GM12878 (cell line): Measurements from ENCODE around the gene SERPINI2. TPM values are rescaled to one million over a fixed set of nuclear protein-coding genes. Genes with fewer than 3 reads are reported as not detected.

Source experiments
- ATAC-seq: fragments of 200-7000 bp; cut with Tn5 transposase; 3 replicates; pipeline ENCODE4 v1.9.1; 2020; ENCODE audit warnings: mild to moderate bottlenecking, moderate library complexity
- BruUV-seq: library from RNA; stranded (reverse); fragments of 400-500 nt; replicated peaks from 2 replicates; lab custom pipeline; 2021; lab: Mats Ljungman, UMichigan
- CTCF ChIA-PET: fragments of 300-600 bp; sonication (Branson Sonifier 250); formaldehyde crosslinking; extraction: SDS; loops from one replicate; lab custom pipeline; 2021; ENCODE audit warnings: inconsistent platforms; lab: Yijun Ruan, JAX
- POLR2A ChIA-PET: fragments of 350-600 bp; formaldehyde crosslinking; extraction: SDS; loops from one replicate; lab custom pipeline; 2021; ENCODE audit warnings: inconsistent platforms; lab: Charles Lee
- RAD21 ChIA-PET: fragments of 300-600 bp; sonication (Branson Sonifier 250); formaldehyde crosslinking; loops from one replicate; lab custom pipeline; 2023; ENCODE audit warnings: antibody characterized with exemption; ENCODE audit not compliant: unreplicated experiment; lab: Charles Lee
- SMC1A ChIA-PET: fragments of 300-600 bp; sonication (Branson Sonifier 250); formaldehyde crosslinking; loops from one replicate; lab custom pipeline; 2023; ENCODE audit not compliant: unreplicated experiment, uncharacterized antibody; lab: Charles Lee
- DNase-seq: peaks from one replicate; pipeline ENCODE4 v3.0.0-alpha.2; 2011; ENCODE audit warnings: low read depth, low spot score
- FAIRE-seq: peaks from 3 replicates; lab custom pipeline; 2011; peaks lifted over from hg19 to GRCh38; lab: Jason Lieb, UNC
- H2AFZ ChIP-seq: 2 replicates; pipeline ENCODE4 v1.6.0; 2011; ENCODE audit warnings: low read depth, low read length, control low read depth; ENCODE audit not compliant: control insufficient read depth
- H3K27ac ChIP-seq: 2 replicates; pipeline ENCODE4 v1.5.1; 2011; ENCODE audit warnings: control low read depth; ENCODE audit not compliant: control insufficient read depth, insufficient read depth
- H3K27me3 ChIP-seq, 2 experiments: replicated peaks in 1 of 2; 2 replicates each; pipeline versions ENCODE4 v1.6.0 to v1.6.1; 2011; ENCODE audit warnings: low read length in 1 of 2; ENCODE audit not compliant: control insufficient read depth in 2 of 2, insufficient read depth in 2 of 2
- H3K36me3 ChIP-seq, 2 experiments: 2 replicates each; pipeline ENCODE4 v1.5.1; 2011; ENCODE audit warnings: low read length in 1 of 2; ENCODE audit not compliant: control insufficient read depth in 2 of 2, insufficient read depth in 2 of 2
- H3K4me1 ChIP-seq: 2 replicates; pipeline ENCODE4 v1.6.1; 2011; ENCODE audit warnings: mild to moderate bottlenecking, low read length, moderate library complexity, mixed read lengths; ENCODE audit not compliant: control insufficient read depth, insufficient read depth
- H3K4me2 ChIP-seq: 2 replicates; pipeline ENCODE4 v1.6.0; 2011; ENCODE audit warnings: control low read depth; ENCODE audit not compliant: control insufficient read depth, insufficient read depth
- H3K4me3 ChIP-seq: fragments of 200-600 bp; sonication (generic); 2 replicates; pipeline ENCODE4 v1.5.1; 2016
- H3K79me2 ChIP-seq: 2 replicates; pipeline ENCODE4 v1.6.0; 2011; ENCODE audit warnings: low read length; ENCODE audit not compliant: control insufficient read depth, insufficient read depth
- H3K9ac ChIP-seq: 2 replicates; pipeline ENCODE4 v1.8.0; 2011; ENCODE audit warnings: low read length, control low read depth, mixed read lengths; ENCODE audit not compliant: control insufficient read depth, insufficient read depth
- H3K9me3 ChIP-seq: replicated peaks from 3 replicates; pipeline ENCODE4 v1.5.1; 2011; ENCODE audit warnings: mild to moderate bottlenecking, low read length; ENCODE audit not compliant: control insufficient read depth, insufficient read depth
- H4K20me1 ChIP-seq: 2 replicates; pipeline ENCODE4 v1.6.0; 2011; ENCODE audit not compliant: control insufficient read depth, insufficient read depth
- CHD2 ChIP-seq: IDR thresholded peaks from 2 replicates; pipeline ENCODE4 v1.6.1; 2011; ENCODE audit warnings: low read depth, low read length, improper control_type of control experiment, borderline replicate concordance
- FOS ChIP-seq: IDR thresholded peaks from 3 replicates; pipeline ENCODE4 v1.6.1; 2011; ENCODE audit warnings: borderline replicate concordance; ENCODE audit not compliant: insufficient read length; ENCODE audit errors: extremely low read depth
- NFIC ChIP-seq: IDR thresholded peaks from 2 replicates; pipeline ENCODE4 v1.6.1; 2012; ENCODE audit warnings: low read depth, mild to moderate bottlenecking, inconsistent platforms, low read length, moderate library complexity
- POLR2A ChIP-seq: IDR thresholded peaks from 2 replicates; pipeline ENCODE4 v1.6.1; 2011; ENCODE audit warnings: low read depth, mild to moderate bottlenecking, low read length
- SMC3 ChIP-seq: IDR thresholded peaks from 2 replicates; pipeline ENCODE4 v1.6.1; 2011; ENCODE audit warnings: low read length, improper control_type of control experiment, borderline replicate concordance
- in situ Hi-C: fragments of 300-500 bp; cut with MboI; formaldehyde crosslinking; loops from 9 replicates; pipeline ENCODE4 v1.14.3; 2018; ENCODE audit warnings: mixed read lengths
- intact Hi-C: fragments of 100-400 bp; cut with micrococcal nuclease; formaldehyde crosslinking; loops from one replicate; pipeline ENCODE4 v1.14.2; 2022; ENCODE audit not compliant: unreplicated experiment
- polyA plus RNA-seq, 11 experiments: library from polyadenylated mRNA; depleted of rRNA in 4 of 11; unstranded in 6 of 11; stranded (reverse) in 5 of 11; fragments of >200 nt; fragmentation: Nextera tagmentation in 4 of 11; fragmentation: Illumina TruSeq in 1 of 11; extraction: Ambion mirVana in 4 of 11; extraction: Trizol in 1 of 11; gene quantifications; 1 replicate in 1 of 11; 2 replicates in 10 of 11; pipeline versions ENCODE4 v1.2.1 to v1.2.3, GENCODE V29; 2011 to 2016; ENCODE audit warnings: inconsistent platforms in 2 of 11, missing spikeins in 2 of 11, low read depth in 1 of 11
- total RNA-seq, 4 experiments: library from RNA; depleted of rRNA in 3 of 4; stranded (reverse); fragments of >200 nt in 3 of 4; fragmentation: Illumina TruSeq in 1 of 4; extraction: Trizol in 1 of 4; gene quantifications; 2 replicates each; pipeline versions ENCODE4 v1.2.1 to v1.2.3, GENCODE V29; 2013 to 2021
- TF ChIP-seq, protein P1 (sequence below): fragments of 450-650 bp; formaldehyde crosslinking; IDR thresholded peaks from 2 replicates; pipeline ENCODE4 v1.4.0; 2022; ENCODE audit warnings: mild to moderate bottlenecking, moderate library complexity
- TF ChIP-seq, protein P2 (sequence below): fragments of 450-650 bp; formaldehyde crosslinking; IDR thresholded peaks from 2 replicates; pipeline ENCODE4 v1.5.0; 2022; ENCODE audit warnings: mild to moderate bottlenecking, missing genetic modification characterization
- TF ChIP-seq, protein P3 (sequence below): IDR thresholded peaks from 2 replicates; pipeline ENCODE4 v1.6.1; 2011; ENCODE audit warnings: borderline replicate concordance, low read depth, mild to moderate bottlenecking, moderate library complexity, mixed read lengths, low read length; ENCODE audit not compliant: insufficient read depth; ENCODE audit errors: extremely low read length
- TF ChIP-seq, protein P4 (sequence below): fragments of 450-650 bp; IDR thresholded peaks from 2 replicates; pipeline ENCODE4 v1.6.1; 2014; ENCODE audit warnings: mild to moderate bottlenecking
- TF ChIP-seq, protein P5 (sequence below): fragments of 450-650 bp; IDR thresholded peaks from 2 replicates; pipeline ENCODE4 v1.6.1; 2018; ENCODE audit warnings: borderline replicate concordance, mild to moderate bottlenecking; ENCODE audit not compliant: partially characterized antibody

SERPINI2 gene
- total and polyA plus RNA-seq, 10 of the 15 experiments (the other 5 are each of a cell fraction or from before 2014, with no cell fraction given), result 0.33 TPM; not detected in 9

DNA sequence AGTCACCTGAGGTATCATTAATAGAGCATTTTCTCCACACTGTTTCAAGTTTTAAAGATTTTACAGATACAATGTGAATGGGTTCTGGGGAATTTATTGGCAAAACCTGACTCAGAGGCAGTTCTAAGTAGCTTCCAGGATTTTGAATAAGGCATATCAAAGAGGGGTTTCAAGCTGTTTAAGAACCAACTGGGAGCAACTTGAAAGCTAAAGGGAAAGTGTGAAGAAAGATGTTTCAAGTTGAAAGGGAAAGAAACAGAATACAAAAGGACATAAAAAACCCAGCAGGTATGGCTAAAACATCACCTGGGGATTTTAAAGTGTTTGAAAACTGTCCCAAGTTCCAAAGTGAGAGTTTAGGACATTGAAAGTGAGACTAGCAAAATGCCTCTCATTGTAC, 17.8 kb upstream of the SERPINI2 start:
- ChIA-PET CTCF (interaction anchor here (1.1 kb wide), 1 partner anchor 244 kb away, joined by 3 read pairs; the partner anchor contains the start of gene SERPINI1), RAD21 (no interaction called here), SMC1A (interaction anchor here (0.6 kb wide), 1 partner anchor 343 kb away, joined by 3 read pairs; no protein-coding TSS in a partner anchor), POLR2A (no interaction called here)
- Histone ChIP-seq H3K4me2 (no peak overlapping the region), H3K9me3 (no peaks in the 10 kb centered on the region), H3K36me3 (no peaks in the 10 kb centered on the region), H2AFZ (no peak overlapping the region), H3K79me2 (no peaks in the 10 kb centered on the region), H3K4me1 (no peaks in the 10 kb centered on the region), H3K4me3 (no peak overlapping the region), H3K9ac (no peak overlapping the region), H4K20me1 (no peaks in the 10 kb centered on the region), H3K27me3 (no peaks in the 10 kb centered on the region; a peak in 1 of 4 replicates), H3K27ac (no peak overlapping the region)
- BruUV-seq, result no TSS peak
- in situ Hi-C loops, result no loop called here
- intact Hi-C loops, result no loop called here
- no peak for DNase-seq
- ATAC-seq, result no peak
- no peak for FAIRE-seq
- no peak for TF ChIP-seq POLR2A
- TF ChIP-seq, protein P1, sequence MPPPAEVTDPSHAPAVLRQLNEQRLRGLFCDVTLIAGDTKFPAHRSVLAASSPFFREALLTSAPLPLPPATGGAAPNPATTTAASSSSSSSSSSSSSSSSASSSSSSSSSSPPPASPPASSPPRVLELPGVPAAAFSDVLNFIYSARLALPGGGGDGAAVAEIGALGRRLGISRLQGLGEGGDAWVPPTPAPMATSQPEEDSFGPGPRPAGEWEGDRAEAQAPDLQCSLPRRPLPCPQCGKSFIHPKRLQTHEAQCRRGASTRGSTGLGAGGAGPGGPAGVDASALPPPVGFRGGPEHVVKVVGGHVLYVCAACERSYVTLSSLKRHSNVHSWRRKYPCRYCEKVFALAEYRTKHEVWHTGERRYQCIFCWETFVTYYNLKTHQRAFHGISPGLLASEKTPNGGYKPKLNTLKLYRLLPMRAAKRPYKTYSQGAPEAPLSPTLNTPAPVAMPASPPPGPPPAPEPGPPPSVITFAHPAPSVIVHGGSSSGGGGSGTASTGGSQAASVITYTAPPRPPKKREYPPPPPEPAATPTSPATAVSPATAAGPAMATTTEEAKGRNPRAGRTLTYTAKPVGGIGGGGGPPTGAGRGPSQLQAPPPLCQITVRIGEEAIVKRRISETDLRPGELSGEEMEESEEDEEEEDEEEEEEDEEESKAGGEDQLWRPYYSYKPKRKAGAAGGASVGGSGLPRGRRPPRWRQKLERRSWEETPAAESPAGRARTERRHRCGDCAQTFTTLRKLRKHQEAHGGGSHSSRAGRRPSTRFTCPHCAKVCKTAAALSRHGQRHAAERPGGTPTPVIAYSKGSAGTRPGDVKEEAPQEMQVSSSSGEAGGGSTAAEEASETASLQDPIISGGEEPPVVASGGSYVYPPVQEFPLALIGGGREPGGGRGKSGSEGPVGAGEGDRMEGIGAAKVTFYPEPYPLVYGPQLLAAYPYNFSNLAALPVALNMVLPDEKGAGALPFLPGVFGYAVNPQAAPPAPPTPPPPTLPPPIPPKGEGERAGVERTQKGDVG, result no peak
- TF ChIP-seq, protein P2, sequence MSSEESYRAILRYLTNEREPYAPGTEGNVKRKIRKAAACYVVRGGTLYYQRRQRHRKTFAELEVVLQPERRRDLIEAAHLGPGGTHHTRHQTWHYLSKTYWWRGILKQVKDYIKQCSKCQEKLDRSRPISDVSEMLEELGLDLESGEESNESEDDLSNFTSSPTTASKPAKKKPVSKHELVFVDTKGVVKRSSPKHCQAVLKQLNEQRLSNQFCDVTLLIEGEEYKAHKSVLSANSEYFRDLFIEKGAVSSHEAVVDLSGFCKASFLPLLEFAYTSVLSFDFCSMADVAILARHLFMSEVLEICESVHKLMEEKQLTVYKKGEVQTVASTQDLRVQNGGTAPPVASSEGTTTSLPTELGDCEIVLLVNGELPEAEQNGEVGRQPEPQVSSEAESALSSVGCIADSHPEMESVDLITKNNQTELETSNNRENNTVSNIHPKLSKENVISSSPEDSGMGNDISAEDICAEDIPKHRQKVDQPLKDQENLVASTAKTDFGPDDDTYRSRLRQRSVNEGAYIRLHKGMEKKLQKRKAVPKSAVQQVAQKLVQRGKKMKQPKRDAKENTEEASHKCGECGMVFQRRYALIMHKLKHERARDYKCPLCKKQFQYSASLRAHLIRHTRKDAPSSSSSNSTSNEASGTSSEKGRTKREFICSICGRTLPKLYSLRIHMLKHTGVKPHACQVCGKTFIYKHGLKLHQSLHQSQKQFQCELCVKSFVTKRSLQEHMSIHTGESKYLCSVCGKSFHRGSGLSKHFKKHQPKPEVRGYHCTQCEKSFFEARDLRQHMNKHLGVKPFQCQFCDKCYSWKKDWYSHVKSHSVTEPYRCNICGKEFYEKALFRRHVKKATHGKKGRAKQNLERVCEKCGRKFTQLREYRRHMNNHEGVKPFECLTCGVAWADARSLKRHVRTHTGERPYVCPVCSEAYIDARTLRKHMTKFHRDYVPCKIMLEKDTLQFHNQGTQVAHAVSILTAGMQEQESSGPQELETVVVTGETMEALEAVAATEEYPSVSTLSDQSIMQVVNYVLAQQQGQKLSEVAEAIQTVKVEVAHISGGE (CRISPR knock-in tag), result no peak
- no peak for TF ChIP-seq CHD2
- no peak for TF ChIP-seq FOS
- no peak for TF ChIP-seq SMC3
- TF ChIP-seq, protein P3, sequence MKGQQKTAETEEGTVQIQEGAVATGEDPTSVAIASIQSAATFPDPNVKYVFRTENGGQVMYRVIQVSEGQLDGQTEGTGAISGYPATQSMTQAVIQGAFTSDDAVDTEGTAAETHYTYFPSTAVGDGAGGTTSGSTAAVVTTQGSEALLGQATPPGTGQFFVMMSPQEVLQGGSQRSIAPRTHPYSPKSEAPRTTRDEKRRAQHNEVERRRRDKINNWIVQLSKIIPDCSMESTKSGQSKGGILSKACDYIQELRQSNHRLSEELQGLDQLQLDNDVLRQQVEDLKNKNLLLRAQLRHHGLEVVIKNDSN, result no peak
- TF ChIP-seq, protein P4, sequence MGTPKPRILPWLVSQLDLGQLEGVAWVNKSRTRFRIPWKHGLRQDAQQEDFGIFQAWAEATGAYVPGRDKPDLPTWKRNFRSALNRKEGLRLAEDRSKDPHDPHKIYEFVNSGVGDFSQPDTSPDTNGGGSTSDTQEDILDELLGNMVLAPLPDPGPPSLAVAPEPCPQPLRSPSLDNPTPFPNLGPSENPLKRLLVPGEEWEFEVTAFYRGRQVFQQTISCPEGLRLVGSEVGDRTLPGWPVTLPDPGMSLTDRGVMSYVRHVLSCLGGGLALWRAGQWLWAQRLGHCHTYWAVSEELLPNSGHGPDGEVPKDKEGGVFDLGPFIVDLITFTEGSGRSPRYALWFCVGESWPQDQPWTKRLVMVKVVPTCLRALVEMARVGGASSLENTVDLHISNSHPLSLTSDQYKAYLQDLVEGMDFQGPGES, result no peak
- TF ChIP-seq, protein P5, sequence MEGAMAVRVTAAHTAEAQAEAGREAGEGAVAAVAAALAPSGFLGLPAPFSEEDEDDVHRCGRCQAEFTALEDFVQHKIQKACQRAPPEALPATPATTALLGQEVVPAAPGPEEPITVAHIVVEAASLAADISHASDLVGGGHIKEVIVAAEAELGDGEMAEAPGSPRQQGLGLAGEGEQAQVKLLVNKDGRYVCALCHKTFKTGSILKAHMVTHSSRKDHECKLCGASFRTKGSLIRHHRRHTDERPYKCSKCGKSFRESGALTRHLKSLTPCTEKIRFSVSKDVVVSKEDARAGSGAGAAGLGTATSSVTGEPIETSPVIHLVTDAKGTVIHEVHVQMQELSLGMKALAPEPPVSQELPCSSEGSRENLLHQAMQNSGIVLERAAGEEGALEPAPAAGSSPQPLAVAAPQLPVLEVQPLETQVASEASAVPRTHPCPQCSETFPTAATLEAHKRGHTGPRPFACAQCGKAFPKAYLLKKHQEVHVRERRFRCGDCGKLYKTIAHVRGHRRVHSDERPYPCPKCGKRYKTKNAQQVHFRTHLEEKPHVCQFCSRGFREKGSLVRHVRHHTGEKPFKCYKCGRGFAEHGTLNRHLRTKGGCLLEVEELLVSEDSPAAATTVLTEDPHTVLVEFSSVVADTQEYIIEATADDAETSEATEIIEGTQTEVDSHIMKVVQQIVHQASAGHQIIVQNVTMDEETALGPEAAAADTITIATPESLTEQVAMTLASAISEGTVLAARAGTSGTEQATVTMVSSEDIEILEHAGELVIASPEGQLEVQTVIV, result no peak
- no peak for TF ChIP-seq NFIC
